ENCODE measurements around the gene SYK. TPM values are rescaled to one million over a fixed set of nuclear protein-coding genes. Genes with fewer than 3 reads are reported as not detected.

The SYK gene
- total and polyA plus RNA-seq, 2 donors (not counting 1 experiment from before 2014, with no cell fraction given): 60.3 to 242 TPM

GRCh38 chr9:90826326-90827020 is 24.9 kb downstream of the SYK start:
- peak overlapping the region; percentile 88 for H3K4me3 Mint-ChIP-seq
- H3K27ac ChIP-seq (ENCODE audit: low read length in 2 of 2): peak overlapping the region; percentile 81 to 91

More at GRCh38 chr9:90826326-90827020, 24.9 kb downstream of the SYK start:
- no peaks in the 10 kb centered on the region for H3K27me3 Mint-ChIP-seq
- H4K20me1 ChIP-seq (ENCODE audit: control insufficient read depth, insufficient read depth, low read length, poor library complexity, severe bottlenecking): peaks cover 17% of the 10 kb centered on the region
- peak overlapping the region; percentile 89 for H3K9ac ChIP-seq (ENCODE audit: low read length)
- CTCF ChIA-PET: interaction anchor here (0.7 to 4.7 kb wide), 13 partner anchors 9 to 72 kb away, joined by 3 to 44 read pairs (median 5); partner anchors contain the start of gene SYK
- 79% methylated on average over 3 of the region's 5 CpGs for WGBS (ENCODE audit: insufficient coverage)
- no peak overlapping the region for H2AFZ ChIP-seq (ENCODE audit: insufficient read depth, low read depth, low read length, poor library complexity, severe bottlenecking)
- ATAC-seq (ENCODE audit: low read depth): no peak
- H3K79me2 ChIP-seq (ENCODE audit: control insufficient read depth, insufficient read depth, low read length): peaks cover 99% of the 10 kb centered on the region
- H3K4me1 Mint-ChIP-seq: peaks cover 85% of the 10 kb centered on the region
- peak overlapping the region; percentile 90 for H3K4me2 ChIP-seq (replicated peaks; ENCODE audit: low read depth, low read length, poor library complexity, severe bottlenecking)
- peak overlapping the region; percentile 65 to 97 (median 88) for H3K4me3 ChIP-seq (ENCODE audit: control extremely low read depth in 1 of 5, extremely low read depth in 1 of 5, insufficient read depth in 1 of 5, low read depth in 2 of 5, low read length in 4 of 5)
- POLR2A ChIA-PET: interaction anchor here (0.8 to 4.4 kb wide), 6 partner anchors 9 to 52 kb away, joined by 5 to 21 read pairs (median 8); partner anchors contain the start of gene SYK
- peaks cover 70 to 73% of the 10 kb centered on the region in 2 donors for H3K4me1 ChIP-seq (ENCODE audit: control insufficient read depth in 2 of 2, insufficient read depth in 2 of 2, low read length in 2 of 2)
- no peaks in the 10 kb centered on the region for H3K9me3 Mint-ChIP-seq (ENCODE audit: insufficient read depth)
- peaks cover 0 to 20% of the 10 kb centered on the region in 2 experiments for H3K36me3 ChIP-seq (replicated peaks in 1 of 2; ENCODE audit: control extremely low read depth in 1 of 2, control insufficient read depth in 1 of 2, extremely low read depth in 1 of 2, insufficient read depth in 2 of 2, low read length in 1 of 2)
- intact Hi-C loops (cut with micrococcal nuclease): loop anchor here (1.0 to 2.0 kb wide), 4 partner anchors 11 to 52 kb away; partner anchors contain the start of gene SYK
- H3K9me3 ChIP-seq (ENCODE audit: control extremely low read depth in 1 of 3, control insufficient read depth in 2 of 3, insufficient read depth in 1 of 3, low read length in 2 of 3): no peaks in the 10 kb centered on the region
- H3K27ac Mint-ChIP-seq: peak overlapping the region; percentile 86
- DNase-seq: peak; percentile 50
- H3K27me3 ChIP-seq (replicated peaks in 1 of 4; ENCODE audit: control extremely low read depth in 1 of 4, control insufficient read depth in 3 of 4, insufficient read depth in 4 of 4, low read length in 3 of 4): no peaks in the 10 kb centered on the region
- no peak for TF ChIP-seq EZH2 (IDR thresholded peaks at IDR 0.05; ENCODE audit: borderline replicate concordance, insufficient read depth, low read depth, low read length, poor library complexity, severe bottlenecking)
- TF ChIP-seq, protein P1, sequence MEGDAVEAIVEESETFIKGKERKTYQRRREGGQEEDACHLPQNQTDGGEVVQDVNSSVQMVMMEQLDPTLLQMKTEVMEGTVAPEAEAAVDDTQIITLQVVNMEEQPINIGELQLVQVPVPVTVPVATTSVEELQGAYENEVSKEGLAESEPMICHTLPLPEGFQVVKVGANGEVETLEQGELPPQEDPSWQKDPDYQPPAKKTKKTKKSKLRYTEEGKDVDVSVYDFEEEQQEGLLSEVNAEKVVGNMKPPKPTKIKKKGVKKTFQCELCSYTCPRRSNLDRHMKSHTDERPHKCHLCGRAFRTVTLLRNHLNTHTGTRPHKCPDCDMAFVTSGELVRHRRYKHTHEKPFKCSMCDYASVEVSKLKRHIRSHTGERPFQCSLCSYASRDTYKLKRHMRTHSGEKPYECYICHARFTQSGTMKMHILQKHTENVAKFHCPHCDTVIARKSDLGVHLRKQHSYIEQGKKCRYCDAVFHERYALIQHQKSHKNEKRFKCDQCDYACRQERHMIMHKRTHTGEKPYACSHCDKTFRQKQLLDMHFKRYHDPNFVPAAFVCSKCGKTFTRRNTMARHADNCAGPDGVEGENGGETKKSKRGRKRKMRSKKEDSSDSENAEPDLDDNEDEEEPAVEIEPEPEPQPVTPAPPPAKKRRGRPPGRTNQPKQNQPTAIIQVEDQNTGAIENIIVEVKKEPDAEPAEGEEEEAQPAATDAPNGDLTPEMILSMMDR (IDR thresholded peaks at IDR 0.05): no peak

Data from B cell (primary cell).